Kidney epithelial cell (primary cell): ENCODE results near the gene NR1H2. TPM values are rescaled to one million over a fixed set of nuclear protein-coding genes. Genes with fewer than 3 reads are reported as not detected.

Source experiments
- DNase-seq: peaks from one replicate; pipeline ENCODE4 v3.0.0-alpha.2; 2010; ENCODE audit warnings: low read depth
- H3K27me3 ChIP-seq: 2 replicates; pipeline ENCODE4 v1.6.0; 2011; ENCODE audit warnings: low read length; ENCODE audit not compliant: control insufficient read depth, insufficient read depth
- H3K36me3 ChIP-seq: 2 replicates; pipeline ENCODE4 v1.5.1; 2011; ENCODE audit warnings: low read length; ENCODE audit not compliant: control insufficient read depth, insufficient read depth
- H3K4me3 ChIP-seq: 2 replicates; pipeline ENCODE4 v1.5.1; 2011; ENCODE audit warnings: low read depth, mild to moderate bottlenecking, control low read depth, low read length
- CTCF ChIP-seq: IDR thresholded peaks from 2 replicates; pipeline ENCODE4 v1.5.1; 2011; ENCODE audit warnings: mild to moderate bottlenecking, moderate library complexity, low read length, control low read depth, inconsistent platforms; ENCODE audit not compliant: insufficient read depth, poor library complexity, severe bottlenecking
- total RNA-seq: library from RNA; depleted of rRNA; stranded (reverse); fragments of >200 nt; gene quantifications from 2 replicates; pipeline ENCODE4 v1.2.3, GENCODE V29; 2015

Gene NR1H2
- total RNA-seq, 1 donor from 2014 or later: 86.5 TPM

- DNase-seq: no peak
- no peak within 1 kb of the TSS for H3K4me3 ChIP-seq
These were observed 42.1 kb downstream of the NR1H2 start, which contains the start of gene SPIB for GRCh38 chr19:50418176-50419021. Gene SPIB, plus strand, starts transcription at chr19:50418938. Its CDS starts 25 bp downstream, at chr19:50418963.

GRCh38 chr19:50419022-50419579, 42.8 kb downstream of the NR1H2 start:
- no peak overlapping the region for H3K4me3 ChIP-seq
- peaks cover 23% of the 10 kb centered on the region for H3K27me3 ChIP-seq
- DNase-seq: no peak
- no peaks in the 10 kb centered on the region for H3K36me3 ChIP-seq
- no peak for TF ChIP-seq CTCF

More at GRCh38 chr19:50418176-50419021, 42.1 kb downstream of the NR1H2 start, which contains the start of gene SPIB:
- Histone ChIP-seq H3K36me3 (no peaks in the 10 kb centered on the region), H3K27me3 (peaks cover 23% of the 10 kb centered on the region)
- no peak for TF ChIP-seq CTCF

- TF ChIP-seq CTCF: no peak
- Histone ChIP-seq H3K4me3 (no peak overlapping the region), H3K36me3 (no peaks in the 10 kb centered on the region), H3K27me3 (peaks cover 23% of the 10 kb centered on the region)
- no peak for DNase-seq
These were observed 43.4 kb downstream of the NR1H2 start for GRCh38 chr19:50419580-50420035.

DNA sequence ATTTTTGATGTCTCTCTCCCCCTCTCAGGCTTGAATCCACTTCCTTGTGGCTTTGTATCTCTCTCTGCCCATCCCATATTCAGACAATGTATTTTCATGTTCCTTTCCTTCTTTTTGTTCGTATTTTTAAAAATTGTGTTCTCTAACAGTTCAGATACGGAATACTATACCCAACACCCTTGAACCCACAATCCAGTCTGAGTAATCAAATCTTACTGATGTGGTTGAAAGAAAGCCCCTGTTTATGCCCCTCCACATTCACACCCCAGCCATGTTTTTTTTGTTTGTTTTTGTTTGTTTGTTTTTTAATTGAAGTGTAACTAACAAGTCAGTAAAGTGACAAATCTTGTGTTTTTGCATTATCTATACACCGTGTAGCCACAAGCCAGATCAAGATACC, 43.9 kb downstream of the NR1H2 start:
- H3K27me3 ChIP-seq: peaks cover 23% of the 10 kb centered on the region
- no peak for DNase-seq
- no peaks in the 10 kb centered on the region for H3K36me3 ChIP-seq
- TF ChIP-seq CTCF: no peak
- H3K4me3 ChIP-seq: no peak overlapping the region

GRCh38 chr19:50420808-50421207, 44.6 kb downstream of the NR1H2 start:
- no peak overlapping the region for H3K4me3 ChIP-seq
- no peak for TF ChIP-seq CTCF

More at GRCh38 chr19:50420808-50421207, 44.6 kb downstream of the NR1H2 start:
- Histone ChIP-seq H3K27me3 (peaks cover 23% of the 10 kb centered on the region), H3K36me3 (no peaks in the 10 kb centered on the region)
- no peak for DNase-seq
